RCC 7860 (cell line): ENCODE results near the gene SLIT3.

Source experiments
- DNase-seq: peaks from one replicate; pipeline ENCODE4 v3.0.0-alpha.2; 2015; ENCODE audit warnings: low spot score
- FAIRE-seq: peaks from 2 replicates; lab custom pipeline; 2012; peaks lifted over from hg19 to GRCh38; lab: Jason Lieb, UNC

SLIT3 gene

GRCh38 chr5:168734119-168734518, 566.8 kb downstream of the SLIT3 start:
- FAIRE-seq, result no peak

GRCh38 chr5:168728546-168729211, 572.3 kb downstream of the SLIT3 start:
- no peak for FAIRE-seq
- DNase-seq, result no peak

More at GRCh38 chr5:168734119-168734518, 566.8 kb downstream of the SLIT3 start:
- no peak for DNase-seq

- DNase-seq (no peak), FAIRE-seq (no peak)
These were observed 573.4 kb downstream of the SLIT3 start for GRCh38 chr5:168727547-168727946.

- FAIRE-seq (no peak), DNase-seq (no peak)
These were observed 574.6 kb downstream of the SLIT3 start for GRCh38 chr5:168726342-168726741.

- FAIRE-seq, result no peak
These were observed 576.7 kb downstream of the SLIT3 start for GRCh38 chr5:168724227-168724626.

GRCh38 chr5:168723037-168723436, 577.9 kb downstream of the SLIT3 start:
- FAIRE-seq (no peak), DNase-seq (no peak)

More at GRCh38 chr5:168724227-168724626, 576.7 kb downstream of the SLIT3 start:
- DNase-seq, result no peak

GRCh38 chr5:168721966-168722365, 579.0 kb downstream of the SLIT3 start:
- DNase-seq (no peak), FAIRE-seq (no peak)

- FAIRE-seq, result no peak
- DNase-seq, result no peak
These were observed 579.8 kb downstream of the SLIT3 start for GRCh38 chr5:168721002-168721753.

GRCh38 chr5:168720575-168720974, 580.4 kb downstream of the SLIT3 start:
- FAIRE-seq (no peak), DNase-seq (no peak)

- FAIRE-seq, result peak; percentile 46
These were observed 586.9 kb downstream of the SLIT3 start for GRCh38 chr5:168714046-168714445.

GRCh38 chr5:168713051-168713450, 587.9 kb downstream of the SLIT3 start:
- peak; percentile 33 for DNase-seq
- no peak for FAIRE-seq

More at GRCh38 chr5:168714046-168714445, 586.9 kb downstream of the SLIT3 start:
- DNase-seq, result peak; percentile 59

- peak; percentile 98 for DNase-seq
- peak; percentile 94 for FAIRE-seq
These were observed 588.5 kb downstream of the SLIT3 start for GRCh38 chr5:168712280-168712924.

GRCh38 chr5:168710706-168711105, 590.2 kb downstream of the SLIT3 start:
- no peak for DNase-seq
- FAIRE-seq, result no peak

- no peak for FAIRE-seq
- no peak for DNase-seq
These were observed 592.9 kb downstream of the SLIT3 start for GRCh38 chr5:168707716-168708695.

GRCh38 chr5:168706655-168707069, 594.3 kb downstream of the SLIT3 start:
- DNase-seq (peak; percentile 46), FAIRE-seq (no peak)

GRCh38 chr5:168705321-168705720, 595.6 kb downstream of the SLIT3 start:
- DNase-seq (no peak), FAIRE-seq (no peak)

GRCh38 chr5:168702511-168702910, 598.4 kb downstream of the SLIT3 start:
- no peak for DNase-seq
- no peak for FAIRE-seq

GRCh38 chr5:168701641-168702040, 599.3 kb downstream of the SLIT3 start:
- DNase-seq (no peak), FAIRE-seq (no peak)

- FAIRE-seq, result no peak
- DNase-seq, result no peak
These were observed 601.9 kb downstream of the SLIT3 start for GRCh38 chr5:168699002-168699401.

- no peak for DNase-seq
- FAIRE-seq, result no peak
These were observed 603.8 kb downstream of the SLIT3 start for GRCh38 chr5:168697034-168697720.
